ENCODE measurements around the gene TGM1.

Gene TGM1

GRCh38 chr14:24292118-24292807 is 29.3 kb upstream of the TGM1 start:
- DNase-seq (ENCODE audit: low spot score): no peak

DNA sequence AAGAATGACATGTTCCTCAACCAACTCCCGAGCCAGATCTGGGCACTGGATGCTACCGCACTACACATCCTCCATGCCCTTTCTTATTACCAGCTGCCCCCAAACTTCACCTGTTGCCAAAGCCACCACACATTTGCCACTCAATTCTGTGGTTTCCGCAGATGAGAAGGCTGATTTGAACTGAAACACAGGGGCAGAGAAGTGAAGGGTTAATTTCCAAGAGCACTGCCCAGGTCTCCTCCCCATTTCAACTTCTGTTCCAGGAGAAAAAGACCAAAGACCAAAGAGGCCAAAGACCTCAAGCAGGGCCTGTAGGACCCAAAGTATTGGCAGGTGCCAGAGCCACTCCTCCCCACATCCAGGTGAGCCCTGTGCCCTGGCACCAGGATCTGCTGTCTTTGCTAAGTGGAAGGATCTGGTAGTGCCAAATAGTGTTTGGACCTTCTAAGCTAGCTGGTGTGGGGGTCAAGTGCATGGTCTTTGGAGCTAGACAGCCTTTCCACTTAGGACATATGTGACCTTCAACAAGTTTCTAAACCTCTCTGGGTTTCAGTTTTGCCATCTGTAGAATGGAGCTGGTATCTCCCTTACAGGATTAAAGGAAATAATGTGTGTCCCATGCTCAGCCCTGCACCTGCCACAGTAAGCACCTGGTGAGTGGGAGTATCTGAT is 28.6 kb upstream of the TGM1 start:
- no peak for DNase-seq (ENCODE audit: low spot score)

DNA sequence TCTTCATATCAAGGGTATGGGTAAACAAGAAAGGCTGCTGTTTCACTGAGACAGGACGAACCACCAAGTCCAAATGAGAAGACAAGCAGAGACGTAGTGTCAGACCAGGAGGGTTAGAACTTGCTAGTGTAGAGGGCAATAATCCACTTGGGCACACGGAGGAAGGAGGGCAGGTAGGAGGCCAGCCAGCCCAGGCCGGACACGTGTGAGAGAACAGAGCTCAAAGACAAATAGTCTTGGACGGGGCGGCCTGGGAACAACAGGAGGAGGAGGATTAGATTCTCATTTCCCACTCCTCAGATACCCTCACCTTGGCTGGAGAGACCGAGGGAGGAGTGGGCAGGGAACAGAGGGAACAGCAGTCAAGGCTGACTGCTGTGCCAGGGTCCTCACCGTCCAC is 27.8 kb upstream of the TGM1 start:
- DNase-seq (ENCODE audit: low spot score): no peak

GRCh38 chr14:24289649-24290280 is 26.8 kb upstream of the TGM1 start:
- DNase-seq (ENCODE audit: low spot score): no peak

GRCh38 chr14:24286996-24287395 is 24.0 kb upstream of the TGM1 start:
- DNase-seq (ENCODE audit: low spot score): no peak

GRCh38 chr14:24285351-24285750 is 22.4 kb upstream of the TGM1 start:
- no peak for DNase-seq (ENCODE audit: low spot score)

DNA sequence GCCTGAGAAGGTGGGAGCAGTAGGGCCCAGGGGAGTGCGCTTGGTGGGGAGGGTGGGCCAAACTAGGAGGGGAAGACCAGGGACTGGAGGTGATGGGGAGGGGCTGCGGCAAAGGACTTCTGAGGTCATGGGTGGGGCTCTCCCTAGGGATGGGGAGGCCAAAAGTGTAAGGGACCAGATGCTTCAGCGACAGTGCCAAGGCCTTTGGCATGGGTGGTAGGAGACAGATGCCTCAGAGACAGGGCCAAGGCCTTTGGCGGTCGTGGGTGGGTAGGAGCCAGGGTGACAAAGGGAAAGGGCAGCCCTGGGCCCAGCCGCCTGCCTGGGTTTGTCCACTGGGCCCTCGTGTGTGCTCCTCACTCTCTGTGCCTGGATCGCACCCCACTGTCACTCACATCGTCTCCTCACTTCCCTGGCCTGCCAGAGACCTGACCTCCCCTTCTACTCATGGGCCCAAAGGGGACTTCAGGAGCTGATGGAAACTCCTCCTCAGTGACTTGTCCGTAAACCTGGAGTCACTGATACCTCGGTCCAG is 21.6 kb upstream of the TGM1 start:
- no peak for DNase-seq (ENCODE audit: low spot score)

GRCh38 chr14:24283796-24284460 is 21.0 kb upstream of the TGM1 start:
- no peak for DNase-seq (ENCODE audit: low spot score)

- no peak for DNase-seq (ENCODE audit: low spot score)
Measured at GRCh38 chr14:24282736-24283135, 19.8 kb upstream of the TGM1 start.

- DNase-seq (ENCODE audit: low spot score): no peak
Measured at GRCh38 chr14:24281636-24282035, 18.7 kb upstream of the TGM1 start.

DNA sequence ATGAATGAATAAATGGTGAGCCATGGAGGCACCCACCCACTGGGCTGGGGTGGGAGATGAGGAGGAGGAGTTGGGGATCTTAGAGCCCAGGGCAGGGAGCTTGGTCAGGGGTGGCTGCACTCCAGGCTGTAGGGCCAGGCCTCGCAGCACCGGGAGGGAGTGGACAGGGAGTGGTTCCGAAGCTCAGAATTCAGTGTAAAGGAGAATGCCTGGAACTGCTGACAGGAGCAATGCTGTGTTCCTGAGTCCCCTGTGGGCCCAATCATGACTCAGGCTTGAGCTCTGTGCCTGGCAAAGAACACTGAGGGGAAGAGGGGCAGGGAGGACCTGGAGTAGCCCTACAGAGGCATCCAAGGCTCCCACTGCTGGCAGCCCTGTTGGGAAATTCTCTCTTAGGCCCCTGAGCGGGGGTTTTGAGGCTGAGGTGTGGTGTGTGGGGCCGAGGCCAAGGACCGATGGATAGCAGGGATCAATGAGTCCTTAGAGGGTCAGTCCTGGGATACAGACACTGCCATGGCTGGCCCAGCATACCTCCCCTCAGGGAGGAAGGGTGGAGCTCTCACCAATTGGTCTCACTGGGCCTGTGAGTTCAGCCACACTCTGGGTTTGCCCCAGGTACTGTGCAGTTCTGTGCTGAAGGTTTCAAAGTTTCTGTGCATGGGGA is 18.0 kb upstream of the TGM1 start:
- DNase-seq (ENCODE audit: low spot score): no peak

- no peak for DNase-seq (ENCODE audit: low spot score)
Measured at GRCh38 chr14:24279301-24280186, 16.6 kb upstream of the TGM1 start.

- DNase-seq (ENCODE audit: low spot score): no peak
Measured at GRCh38 chr14:24278424-24278823, 15.4 kb upstream of the TGM1 start.

- no peak for DNase-seq (ENCODE audit: low spot score)
Measured at GRCh38 chr14:24277606-24278321, 14.8 kb upstream of the TGM1 start.

DNA sequence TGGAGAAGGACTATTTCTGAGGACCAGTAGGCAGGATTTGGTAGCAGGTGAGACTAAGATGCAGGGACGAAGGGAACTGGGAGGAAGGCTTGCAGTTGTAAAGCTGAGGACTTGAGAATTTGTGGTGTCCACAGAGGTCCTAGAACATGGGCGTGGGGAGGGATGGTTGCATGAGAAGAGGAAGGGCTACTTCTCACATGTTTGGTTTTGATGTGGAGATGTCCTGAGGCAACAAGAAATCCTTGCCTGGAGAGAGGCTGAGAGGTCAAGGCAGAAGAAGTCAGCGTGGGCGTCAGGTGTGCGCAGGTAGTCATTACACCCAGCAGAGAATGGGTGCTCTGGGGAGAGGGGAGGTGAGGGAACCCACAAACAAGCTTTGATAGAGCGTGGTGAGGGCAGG is 14.1 kb upstream of the TGM1 start:
- DNase-seq (ENCODE audit: low spot score): no peak

DNA sequence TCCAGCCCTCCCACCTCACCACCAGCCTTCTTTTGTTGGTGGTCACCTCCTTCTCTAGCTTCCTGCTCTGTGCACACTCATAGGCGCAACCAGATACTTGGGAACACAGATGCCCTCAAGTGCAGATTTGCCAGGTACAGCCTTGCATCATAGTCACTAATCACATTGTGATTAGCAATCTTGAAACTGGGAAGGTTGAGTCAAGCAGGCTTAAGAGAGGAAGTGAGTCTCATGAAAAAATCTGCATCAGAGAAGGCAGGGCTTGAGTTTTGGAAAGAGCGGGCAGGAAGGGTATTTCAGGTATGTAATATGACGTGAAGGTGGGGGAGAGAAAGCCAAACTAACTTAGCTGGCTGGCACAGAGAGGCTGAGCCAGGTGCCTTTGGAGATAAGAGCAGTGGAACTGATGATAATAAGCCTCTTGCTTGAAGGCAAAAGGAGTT is 11.1 kb upstream of the TGM1 start:
- DNase-seq (ENCODE audit: low spot score): no peak

DNA sequence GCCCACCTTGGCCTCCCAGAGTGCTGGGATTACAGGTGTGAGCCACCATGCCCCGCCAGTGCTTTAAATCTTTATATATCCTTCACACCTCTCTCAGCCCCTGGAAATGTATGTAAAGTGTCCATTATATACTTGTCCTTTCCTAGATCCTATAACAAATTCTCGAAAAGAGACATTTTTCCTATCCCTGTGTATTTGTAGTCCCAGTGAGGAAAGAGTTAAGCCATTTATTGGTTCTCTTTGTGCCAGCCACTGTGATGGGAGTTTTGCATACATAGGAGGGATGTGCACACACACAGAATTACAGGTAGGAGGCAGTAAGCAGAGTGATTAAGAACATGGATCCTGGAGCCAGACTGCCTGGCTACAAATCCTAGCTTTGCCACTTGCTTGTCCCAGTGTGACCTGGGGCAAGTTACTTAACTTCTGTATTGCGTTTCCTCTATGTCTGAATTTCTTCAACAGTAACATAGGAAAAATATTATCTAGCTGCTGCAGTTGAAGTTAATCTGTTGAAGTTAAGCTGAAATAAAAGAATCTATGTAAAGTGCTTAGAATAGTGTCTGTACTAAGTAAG is 10.5 kb upstream of the TGM1 start:
- no peak for DNase-seq (ENCODE audit: low spot score)

DNA sequence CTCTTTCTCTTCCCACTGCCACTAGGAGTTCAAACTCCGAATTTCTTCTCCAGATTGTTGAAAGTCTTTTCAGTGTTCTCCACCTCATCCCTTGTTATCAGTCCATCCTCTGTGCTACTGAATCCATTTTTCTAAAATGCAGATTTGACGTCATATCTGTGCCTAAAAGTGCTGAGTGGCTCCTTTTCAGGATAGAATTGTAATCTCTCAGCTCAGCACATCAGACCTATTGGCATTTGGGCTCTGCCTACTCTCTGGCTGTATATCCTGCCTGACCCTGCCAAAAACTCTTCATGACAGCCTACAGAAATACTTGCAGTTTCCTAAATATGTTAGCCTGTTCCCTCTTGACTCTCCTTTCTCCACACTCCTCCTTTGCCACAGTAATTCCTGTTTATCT is 9.5 kb upstream of the TGM1 start:
- DNase-seq (ENCODE audit: low spot score): no peak

GRCh38 chr14:24271834-24272263 is 8.9 kb upstream of the TGM1 start:
- DNase-seq (ENCODE audit: low spot score): no peak

Measured in AG08396 (cell line).